ENCODE data around the gene LDLRAD4.

LDLRAD4 gene

DNA sequence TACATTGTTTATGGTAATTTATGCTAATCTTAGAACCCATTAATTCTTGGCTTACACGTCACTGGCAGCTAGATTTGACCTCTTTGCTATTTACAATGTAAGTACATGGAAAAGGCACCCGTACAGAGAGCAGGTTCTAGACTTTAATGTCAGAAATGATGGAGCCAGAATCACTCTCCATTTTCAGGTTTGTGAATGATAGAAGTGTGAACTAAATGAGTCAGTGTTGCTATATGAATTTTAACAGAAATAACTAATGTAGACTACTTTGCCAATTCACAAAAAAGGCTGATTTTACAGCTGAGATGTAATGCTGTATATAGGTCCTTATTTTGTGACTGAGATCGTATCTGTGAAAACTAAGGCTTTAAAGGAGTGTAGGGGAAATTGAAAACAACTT lies 214.6 kb downstream of the LDLRAD4 start:
- no peak for DNase-seq (ENCODE audit: low read depth)

DNA sequence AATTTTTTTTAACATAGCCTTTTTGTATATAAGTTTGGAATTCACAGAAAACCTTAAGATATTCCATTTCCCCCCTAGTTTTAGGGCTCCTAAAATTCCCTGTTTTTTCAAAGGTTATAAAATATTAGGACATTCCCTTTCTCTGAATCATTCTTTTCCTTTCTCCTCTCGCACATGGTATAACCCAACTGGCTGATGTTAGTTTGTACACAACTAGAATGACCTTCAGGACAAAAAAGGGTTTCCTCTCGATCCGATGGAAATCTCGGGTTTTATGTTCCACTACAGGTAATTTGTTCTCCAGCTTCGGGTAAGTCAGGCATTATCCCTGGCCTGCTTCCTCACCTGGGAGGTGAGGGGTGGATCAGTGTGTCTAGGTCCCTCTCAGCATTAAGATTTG lies 215.1 kb downstream of the LDLRAD4 start:
- no peak for DNase-seq (ENCODE audit: low read depth)

DNA sequence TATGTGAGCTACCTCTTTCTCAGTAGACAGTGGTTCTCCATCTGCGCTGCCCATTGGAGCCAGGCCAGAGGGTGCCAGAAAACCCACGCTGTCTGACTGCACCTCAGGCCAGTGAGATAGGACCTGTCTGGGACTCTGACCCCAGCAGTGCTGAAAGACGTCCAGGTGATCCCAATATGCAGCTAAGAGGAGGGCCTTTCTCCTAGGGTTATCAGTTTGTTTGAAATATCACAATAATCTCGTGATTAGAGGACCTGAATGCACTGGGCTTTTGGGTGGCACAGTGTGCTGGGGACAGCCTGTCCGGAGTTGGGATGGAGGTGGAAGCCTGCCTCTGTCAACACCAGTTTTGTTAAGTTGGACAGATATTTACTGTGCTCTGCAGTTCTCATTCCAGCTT lies 216.3 kb downstream of the LDLRAD4 start:
- no peak for DNase-seq (ENCODE audit: low read depth)

DNA sequence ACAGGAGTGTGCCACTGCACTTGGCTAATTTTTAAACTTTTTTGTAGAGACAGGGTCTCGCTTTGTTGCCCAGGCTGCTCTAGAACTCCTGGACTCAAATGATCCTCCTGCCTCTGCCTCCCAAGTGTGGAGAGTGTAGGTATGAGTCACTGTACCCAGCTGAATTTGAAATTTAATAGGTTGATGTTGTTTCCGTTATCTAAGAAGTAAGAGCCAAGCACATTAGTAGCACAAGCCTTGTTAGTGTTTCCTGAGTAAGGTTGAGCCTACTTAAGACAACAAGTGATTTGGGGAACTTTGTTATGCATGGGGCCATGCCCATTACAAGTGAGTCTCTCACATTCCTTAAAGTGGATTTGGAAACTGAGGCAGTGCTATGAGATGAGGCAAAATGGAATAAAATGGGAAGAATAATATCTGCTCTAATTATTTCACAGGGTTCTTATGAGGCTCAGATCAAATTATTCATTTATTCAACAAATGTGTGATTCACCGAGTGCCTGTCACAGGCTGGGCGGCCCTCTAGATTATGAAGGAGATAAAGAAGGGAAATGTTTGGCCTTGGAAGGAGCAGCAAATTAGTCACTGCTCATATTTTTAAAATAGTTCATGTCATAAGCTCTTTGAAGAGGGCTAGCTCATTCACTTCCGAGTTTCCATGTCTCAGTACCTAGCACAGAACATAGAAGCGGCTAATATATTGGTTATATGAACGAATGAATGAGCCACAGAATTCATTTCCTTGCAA lies 217.2 kb downstream of the LDLRAD4 start:
- DNase-seq (ENCODE audit: low read depth) = peak; percentile 66

DNA sequence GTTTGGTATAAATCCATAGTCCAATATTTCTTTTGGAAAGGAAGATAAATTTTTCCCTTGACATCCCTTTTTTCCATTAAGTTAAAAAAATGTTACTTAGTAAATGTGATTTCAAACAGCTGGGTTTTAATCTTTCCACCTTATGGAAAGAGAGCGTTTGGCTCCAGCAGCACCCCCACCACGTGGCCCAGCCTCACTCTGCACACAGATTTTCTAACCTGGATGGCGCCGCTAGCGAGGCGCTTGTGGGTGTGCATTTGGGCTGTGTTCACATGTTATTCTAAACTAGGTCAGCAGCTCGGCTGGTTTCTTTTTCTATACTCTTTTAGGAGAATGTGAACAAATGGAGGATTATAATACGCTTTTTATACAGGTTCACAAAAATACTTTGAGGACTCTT lies 218.0 kb downstream of the LDLRAD4 start:
- no peak for DNase-seq (ENCODE audit: low read depth)

DNA sequence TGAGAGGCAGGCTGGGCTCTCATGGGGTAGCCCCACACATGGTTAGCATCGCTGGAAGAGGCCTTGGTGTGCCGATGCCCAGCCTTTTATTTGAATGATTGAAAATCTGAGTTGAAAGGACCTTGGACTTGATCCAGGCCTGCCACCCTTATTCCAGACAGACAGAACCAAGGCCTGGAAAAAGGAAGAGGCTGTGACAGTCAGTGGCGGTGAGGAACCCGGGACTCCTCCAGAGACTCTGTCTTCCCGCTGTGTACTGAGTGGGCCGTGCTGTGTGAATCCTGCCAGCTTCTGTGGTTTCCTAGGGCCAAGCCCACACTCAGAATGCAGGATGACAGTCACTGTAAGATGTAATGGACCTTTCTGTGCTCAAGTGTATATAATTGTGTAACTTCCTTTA lies 218.5 kb downstream of the LDLRAD4 start:
- DNase-seq (ENCODE audit: low read depth) = no peak

DNA sequence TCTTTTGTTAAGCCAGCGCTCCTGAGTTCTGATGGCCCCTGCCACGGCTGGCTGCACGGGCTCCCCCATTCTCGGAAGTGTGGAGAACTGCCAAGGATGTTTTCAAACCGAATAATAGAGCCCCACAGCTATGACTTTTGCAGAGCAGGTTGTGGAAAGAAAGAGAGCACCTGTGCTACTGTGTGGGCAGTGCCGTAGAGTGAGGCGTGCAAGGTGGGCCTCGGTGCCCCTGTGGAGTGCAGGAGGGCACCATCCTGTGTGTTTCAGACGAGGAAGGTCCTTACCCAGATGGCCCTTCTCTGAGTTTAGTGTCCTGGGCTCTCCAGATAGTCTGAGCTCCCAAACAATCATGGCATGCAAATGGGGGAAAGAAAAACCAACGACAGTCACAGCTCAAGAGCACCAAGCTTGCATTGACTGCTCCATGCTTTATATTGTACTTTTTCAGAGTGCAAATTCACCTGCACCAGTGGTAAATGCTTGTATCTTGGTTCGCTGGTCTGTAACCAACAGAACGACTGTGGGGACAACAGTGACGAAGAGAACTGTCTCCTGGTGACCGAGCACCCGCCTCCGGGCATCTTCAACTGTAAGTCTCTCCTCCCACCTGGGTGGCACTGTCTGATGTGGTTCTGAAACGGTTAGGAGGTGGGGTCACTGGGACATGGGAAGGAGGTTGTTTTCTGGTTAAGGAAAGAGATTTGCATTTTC lies 219.4 kb downstream of the LDLRAD4 start:
- no peak for DNase-seq (ENCODE audit: low read depth)

DNA sequence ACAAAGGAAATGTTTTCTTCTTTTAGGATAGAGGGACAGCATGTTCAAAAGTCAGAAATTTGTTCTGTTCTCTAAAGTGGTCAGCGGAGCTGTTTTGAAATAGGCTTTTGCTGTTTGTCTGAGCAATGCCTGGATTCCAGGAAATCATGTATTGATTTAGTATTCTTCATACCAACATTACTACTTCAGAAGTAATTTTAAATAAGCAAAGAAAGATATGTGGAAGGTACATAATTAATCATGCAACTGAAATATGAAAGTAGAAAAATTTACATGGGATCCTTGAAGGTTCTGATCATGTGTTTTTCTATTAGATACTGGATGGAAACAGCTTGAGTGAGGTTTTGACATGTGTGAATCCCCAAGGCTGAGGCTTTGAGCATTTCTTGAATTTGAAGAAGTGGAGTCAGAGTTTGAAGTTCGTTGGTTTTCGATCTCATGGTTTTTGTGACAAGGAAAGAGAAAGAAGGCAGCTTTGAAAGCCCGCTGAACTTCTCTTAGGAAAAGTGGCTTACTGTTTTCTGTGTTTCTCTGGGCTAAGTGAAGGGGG lies 220.0 kb downstream of the LDLRAD4 start:
- no peak for DNase-seq (ENCODE audit: low read depth)

DNA sequence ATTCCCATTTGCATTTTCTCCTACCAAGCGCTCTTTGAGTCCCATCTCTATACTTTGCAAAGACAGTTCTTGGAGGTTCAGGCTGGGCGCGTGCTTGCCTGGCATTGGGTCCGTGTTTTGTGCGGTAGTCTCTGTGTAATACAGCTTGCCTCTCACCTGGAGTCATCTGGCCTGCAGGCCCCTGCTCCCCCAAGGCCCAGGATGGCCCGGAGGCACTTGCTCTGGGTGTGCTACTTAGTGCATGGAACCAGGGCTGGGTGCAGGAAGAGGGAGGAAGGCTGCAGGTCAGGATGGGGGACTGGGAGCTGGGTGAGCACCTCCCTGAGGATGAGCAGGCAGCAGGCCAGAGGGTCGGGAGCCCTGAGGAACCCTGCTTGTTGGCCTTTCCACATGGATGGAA lies 220.9 kb downstream of the LDLRAD4 start:
- DNase-seq (ENCODE audit: low read depth) = no peak

DNA sequence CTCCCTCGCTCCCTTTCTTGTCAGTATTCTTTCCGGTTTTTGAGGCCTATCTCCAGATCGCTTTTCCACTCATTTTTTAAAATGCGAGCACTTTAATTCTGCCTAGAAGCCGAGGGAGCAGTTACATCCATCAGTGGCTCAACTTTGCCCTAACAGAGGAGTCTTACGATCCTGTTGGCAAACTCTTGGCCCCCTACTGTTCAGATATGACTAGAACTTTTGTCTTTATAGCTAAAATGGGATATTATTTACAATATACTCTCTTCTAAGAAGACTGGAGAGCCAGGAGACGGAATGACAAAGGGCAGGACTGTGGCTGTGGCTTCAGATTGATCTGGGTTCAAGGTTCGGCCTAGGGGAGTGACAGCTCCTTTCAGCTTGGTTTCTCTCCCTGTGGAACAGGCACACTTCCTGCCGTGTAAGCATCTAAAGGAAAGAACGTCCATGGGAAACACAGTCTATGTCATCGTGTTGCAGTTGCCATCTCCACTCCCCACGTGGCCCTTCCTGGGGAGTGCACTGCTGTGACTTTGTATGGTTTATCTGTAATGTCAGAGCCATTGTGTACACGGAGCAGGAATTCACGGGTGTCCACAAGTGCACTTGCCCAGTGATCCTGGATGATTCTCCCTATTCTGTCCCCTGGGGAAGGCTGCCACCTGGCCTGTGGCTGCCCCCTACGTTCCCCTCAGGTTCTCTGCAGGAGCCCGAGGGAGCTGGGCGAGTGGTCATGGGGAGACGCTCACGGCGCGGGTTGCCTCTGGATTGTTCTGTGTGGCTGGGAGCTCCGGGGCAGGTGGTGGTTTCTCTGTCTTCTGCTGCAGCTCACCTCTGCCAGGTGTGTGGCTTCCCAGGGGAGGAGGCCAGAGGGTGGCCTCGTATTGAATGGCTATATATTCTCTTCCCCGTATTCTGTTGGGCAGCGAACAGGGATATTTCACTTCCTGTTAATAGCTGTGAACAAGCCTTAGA lies 222.0 kb downstream of the LDLRAD4 start:
- no peak for DNase-seq (ENCODE audit: low read depth)

DNA sequence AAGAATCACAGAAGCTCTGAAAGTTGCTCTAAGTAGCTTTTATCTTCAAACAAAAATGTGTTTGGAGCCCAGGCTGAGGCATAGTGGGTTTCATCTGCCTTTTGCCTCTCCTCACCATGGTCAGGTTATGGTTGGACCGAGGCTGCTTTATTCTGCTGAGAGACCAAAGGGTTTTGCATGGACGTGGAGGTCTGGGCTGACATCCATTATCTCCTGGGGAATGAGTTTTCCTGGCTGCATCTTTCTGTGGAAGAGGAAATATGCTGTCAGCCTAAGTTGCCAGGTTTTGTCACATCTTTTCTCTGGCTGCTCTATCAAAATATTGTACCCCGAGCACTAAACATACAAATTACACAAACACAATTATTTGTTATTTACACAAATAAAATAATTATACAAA lies 223.2 kb downstream of the LDLRAD4 start:
- no peak for DNase-seq (ENCODE audit: low read depth)

DNA sequence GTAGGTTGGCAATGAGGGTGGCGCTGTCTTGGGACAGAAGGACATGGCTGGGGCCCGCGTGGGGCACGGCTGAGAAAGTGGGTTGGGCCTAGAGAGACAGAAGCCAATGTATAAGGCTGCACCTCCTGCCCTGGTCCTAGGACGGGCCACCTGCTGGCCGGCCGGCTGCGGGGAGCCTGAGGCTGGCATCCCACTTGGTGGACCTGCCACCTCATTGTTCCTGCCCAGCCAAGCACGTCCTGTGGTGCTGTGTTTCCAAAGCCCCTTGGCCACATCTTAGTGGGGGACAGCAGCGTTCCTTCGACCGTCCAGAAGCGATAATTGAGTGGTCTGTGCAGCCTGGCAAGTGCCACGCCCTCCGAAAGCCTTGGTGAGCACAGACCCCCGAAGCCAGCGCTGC lies 223.9 kb downstream of the LDLRAD4 start:
- no peak for DNase-seq (ENCODE audit: low read depth)

DNA sequence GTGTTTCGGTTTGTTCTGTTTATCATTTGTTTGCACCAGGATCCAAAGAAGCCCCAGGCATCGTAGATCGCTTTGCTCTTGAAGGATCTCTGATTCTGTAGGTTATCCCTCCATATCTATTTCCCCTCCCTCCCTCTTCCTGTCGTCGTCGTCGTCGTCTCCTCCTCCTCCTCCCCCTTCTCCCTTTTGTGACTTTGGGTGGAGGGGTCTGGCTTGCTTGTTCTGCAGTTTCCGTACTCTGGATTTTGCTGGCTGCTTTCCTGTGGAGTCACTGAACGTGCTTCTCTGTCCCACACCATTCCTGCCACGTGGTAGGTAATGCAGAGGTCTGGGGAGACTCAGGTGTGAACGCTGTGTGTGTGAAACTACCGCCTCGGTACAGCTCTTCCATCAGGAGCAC lies 225.0 kb downstream of the LDLRAD4 start:
- no peak for DNase-seq (ENCODE audit: low read depth)

DNA sequence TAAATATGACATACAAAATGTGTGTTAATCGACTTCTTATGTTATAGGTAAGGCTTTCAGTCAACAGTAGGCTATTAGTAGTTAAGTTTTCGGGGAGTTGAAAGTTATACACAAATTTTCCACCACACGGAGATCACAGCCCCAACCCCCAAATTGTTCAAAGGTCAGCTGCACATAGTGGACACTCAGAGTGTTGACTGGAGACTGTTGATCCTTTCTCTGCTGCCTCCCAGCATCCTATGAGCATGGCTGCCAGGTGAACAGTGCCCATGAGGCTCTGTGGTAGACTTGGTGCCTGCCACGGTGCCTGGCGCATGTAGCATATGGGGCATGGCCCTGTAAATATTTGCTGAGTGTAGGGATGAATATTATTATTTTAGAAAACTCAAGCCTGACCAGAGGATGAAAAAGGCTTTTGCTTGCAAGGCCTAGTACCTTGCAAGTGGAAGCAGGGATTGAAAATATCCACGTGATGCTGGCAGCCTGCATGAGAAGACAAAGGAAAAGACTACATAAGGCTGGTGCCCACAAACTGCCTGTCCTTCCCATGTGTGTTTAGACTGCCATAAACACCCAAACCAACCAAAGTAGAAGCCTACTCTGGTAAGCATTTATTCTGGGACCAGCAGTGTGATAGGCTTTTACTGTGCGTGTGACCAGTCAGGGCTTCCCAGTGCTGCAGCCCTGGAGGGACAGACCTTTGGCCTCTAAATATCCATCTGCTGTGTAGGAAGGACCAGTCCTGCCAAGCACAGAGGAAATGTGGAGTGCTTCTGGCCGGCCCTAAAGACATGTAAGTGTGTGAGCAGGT lies 226.1 kb downstream of the LDLRAD4 start:
- no peak for DNase-seq (ENCODE audit: low read depth)

DNA sequence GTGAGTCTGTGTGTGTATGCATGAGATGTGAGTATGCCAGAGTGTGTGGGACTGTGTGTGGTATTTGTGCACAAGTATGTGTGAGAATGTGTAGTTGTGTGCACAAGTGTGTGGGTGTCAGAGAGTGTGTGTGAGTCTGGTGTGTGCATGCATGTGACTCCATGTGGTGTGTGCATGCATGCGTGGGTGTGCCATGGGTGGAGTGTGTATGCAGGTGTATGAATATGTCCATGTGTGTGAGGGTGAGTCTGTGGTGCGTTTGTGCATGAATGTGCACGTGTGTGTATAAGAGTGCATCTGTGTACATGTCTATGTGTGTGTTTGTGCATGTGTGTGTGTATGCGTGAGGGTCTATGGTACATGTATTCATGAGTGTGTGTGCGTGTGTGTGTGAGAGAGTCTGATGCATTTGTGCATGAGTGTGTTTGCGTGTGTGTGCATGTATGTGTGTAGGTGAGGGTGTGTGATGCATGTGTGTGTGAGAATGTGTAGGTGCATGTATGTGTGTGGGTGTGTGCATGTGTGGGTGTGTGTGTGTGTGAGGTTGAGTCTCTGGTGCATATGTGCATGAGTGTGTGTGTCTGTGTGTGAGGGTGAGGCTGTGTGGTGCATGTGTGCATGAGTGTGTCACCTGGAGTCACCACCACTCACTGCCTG lies 226.8 kb downstream of the LDLRAD4 start:
- no peak for DNase-seq (ENCODE audit: low read depth)

DNA sequence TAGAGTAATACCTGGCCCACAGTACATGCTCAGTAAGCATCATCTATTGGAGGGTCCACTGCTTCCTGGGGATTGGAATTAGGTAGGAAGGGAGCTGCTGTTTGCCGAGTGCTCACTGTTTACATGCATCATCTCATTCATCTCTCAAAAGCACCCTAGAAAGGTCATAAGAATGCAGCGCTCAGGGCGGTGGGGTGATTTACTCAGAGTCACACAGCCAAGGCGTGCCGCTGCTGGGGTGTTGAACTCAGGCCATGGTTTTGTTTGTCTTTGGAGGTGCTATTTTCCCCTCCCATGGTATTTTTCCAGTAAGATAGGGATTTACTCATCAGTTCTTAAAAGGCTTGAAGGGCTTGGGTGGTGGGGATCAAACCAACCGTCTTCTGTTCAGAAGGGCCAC lies 227.5 kb downstream of the LDLRAD4 start:
- DNase-seq (ENCODE audit: low read depth) = no peak

DNA sequence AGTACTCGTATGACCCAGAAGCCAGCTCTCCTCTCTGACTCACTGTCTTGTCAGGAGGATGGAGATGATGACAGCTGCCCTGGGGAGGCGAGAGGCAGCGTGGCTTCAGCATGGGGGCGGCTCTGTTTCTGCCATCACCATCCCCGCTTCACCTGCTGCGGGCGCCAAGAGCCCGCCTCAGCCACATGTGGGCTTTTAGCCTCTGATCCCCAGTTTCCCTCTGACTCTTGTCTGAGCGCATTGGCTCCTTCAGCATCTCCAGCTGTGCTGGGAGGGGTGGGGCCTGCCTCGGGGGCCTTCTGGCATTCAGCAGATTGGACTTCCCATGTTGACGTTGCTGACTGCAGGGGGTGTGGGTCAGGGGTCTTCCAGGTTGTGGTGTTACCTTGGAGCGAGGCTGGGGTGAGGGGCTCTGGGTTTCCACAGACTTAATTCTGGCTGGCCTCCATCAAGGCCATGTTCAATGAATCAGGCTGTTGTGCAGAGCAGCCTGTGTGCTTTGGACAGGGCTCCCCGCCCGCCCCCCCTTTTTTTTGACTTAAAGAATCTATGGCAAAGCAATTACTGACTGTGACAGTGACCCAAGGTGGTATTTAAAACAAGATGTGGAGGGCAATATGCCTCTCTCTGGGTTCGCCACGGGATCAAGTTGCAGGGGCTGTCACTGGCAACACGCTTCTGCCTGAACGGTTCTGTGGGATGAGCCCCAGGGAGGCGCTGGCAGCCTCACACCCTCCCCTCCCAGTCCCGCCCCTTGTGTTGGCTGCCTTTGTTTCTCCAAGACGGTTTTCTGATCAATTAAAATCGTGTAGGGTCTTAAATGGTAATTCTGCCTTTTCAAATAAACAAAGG lies 228.3 kb downstream of the LDLRAD4 start:
- DNase-seq (ENCODE audit: low read depth) = no peak

DNA sequence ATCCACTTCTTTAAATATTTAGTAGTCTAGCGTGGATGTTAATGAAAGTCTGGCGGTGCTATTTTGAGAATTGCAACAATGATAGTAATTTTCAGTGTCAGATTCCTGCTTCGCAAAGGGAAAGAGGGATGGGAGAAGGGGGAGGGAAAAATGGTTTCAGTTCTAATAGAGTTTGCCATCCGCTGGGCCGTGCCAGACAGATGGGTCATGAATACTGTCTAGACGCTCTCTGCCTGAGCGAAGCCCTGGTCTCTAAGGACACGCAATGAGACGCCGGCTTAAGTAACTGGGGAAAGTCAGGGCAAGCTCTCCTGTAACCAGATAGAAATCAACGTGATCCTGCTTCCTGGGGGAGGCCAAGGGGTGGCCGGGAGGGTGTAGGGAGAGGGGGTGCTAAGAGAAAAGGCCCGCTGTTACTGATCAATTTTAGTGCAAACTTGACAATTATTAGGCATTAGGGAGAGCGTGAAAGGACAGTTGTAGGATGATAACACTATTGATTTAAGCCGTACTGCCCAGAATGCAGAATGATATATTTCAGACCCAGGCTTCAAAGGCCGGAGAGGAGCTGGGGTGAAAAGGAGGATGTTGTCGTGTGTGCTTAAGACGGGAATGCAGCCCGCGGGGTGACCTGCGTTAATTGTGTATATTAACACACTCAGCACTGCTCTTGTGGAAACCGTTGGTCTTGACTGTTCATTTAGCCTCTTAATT lies 229.2 kb downstream of the LDLRAD4 start:
- DNase-seq (ENCODE audit: low read depth) = peak; percentile 63

DNA sequence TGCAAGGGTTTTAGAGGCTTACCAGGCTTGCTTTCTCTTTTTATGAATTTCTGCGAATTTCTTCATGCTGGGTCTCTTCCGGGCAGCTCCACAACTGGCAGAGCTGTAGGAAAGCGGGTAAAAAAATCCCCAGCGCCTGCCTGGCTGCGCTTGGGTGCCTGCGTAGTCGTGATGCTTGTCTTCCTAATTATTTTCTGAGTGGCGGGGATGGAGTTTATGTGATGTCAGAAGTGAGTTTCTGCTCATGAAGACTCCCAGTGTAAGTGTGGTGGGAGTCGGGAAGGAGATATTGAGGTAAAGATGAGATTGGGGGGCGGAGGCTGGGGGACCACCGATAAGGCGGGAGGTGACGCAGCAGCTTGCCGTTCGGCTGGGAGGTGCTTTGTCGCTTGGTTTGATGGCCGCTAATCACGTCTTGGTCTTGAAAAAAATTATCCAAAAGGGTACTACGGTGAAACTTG lies 229.8 kb downstream of the LDLRAD4 start:
- DNase-seq (ENCODE audit: low read depth) = no peak
